Measurements from ENCODE around the gene RPS6KA2. TPM values are rescaled to one million over a fixed set of nuclear protein-coding genes. Genes with fewer than 3 reads are reported as not detected.

RPS6KA2 gene
- total RNA-seq, 2 donors from 2014 or later: 7.8 to 13.6 TPM

GRCh38 chr6:166551754-166552495, 75.1 kb downstream of the RPS6KA2 start:
- DNase-seq: no peak
- H3K4me1 ChIP-seq: no peaks in the 10 kb centered on the region
- H3K4me3 ChIP-seq: no peak overlapping the region
- intact Hi-C loops (cut with DNase I): no loop called here
- no peak for TF ChIP-seq CTCF (IDR thresholded peaks at IDR 0.05)
- H3K36me3 ChIP-seq: no peaks in the 10 kb centered on the region
- H3K9me3 ChIP-seq: no peaks in the 10 kb centered on the region
- H3K27ac ChIP-seq: no peak overlapping the region
- no peak overlapping the region for H3K9ac ChIP-seq (ENCODE audit: low read depth in 2 of 2, low read length in 2 of 2)
- H3K27me3 ChIP-seq: no peaks in the 10 kb centered on the region

DNA sequence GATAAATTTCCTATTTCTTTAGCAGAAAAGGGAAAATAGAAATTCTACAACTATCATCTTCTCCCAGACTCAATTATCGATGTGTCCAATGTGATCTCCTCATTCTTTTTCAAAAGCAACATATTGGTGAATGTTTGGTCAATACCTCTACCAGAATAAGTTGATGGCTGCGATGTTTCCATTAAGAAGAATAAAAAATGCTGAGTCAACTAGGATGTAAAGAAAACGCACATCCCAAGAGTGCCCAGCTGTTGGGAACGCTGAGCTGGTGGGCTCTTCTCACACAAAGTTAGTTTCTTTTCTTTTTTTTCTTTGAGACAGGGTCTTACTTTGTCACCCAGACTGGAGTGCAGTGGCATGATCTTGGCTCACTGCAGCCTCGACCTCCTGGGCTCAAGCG, 80.4 kb downstream of the RPS6KA2 start:
- Histone ChIP-seq H3K27ac (no peak overlapping the region), H3K4me3 (no peak overlapping the region), H3K27me3 (no peaks in the 10 kb centered on the region), H3K4me1 (no peaks in the 10 kb centered on the region), H3K9me3 (no peaks in the 10 kb centered on the region), H3K36me3 (no peaks in the 10 kb centered on the region), H3K9ac (ENCODE audit: low read depth in 2 of 2, low read length in 2 of 2) (no peak overlapping the region)
- DNase-seq: no peak
- TF ChIP-seq CTCF (IDR thresholded peaks at IDR 0.05): no peak
- intact Hi-C loops (cut with DNase I): no loop called here

DNA sequence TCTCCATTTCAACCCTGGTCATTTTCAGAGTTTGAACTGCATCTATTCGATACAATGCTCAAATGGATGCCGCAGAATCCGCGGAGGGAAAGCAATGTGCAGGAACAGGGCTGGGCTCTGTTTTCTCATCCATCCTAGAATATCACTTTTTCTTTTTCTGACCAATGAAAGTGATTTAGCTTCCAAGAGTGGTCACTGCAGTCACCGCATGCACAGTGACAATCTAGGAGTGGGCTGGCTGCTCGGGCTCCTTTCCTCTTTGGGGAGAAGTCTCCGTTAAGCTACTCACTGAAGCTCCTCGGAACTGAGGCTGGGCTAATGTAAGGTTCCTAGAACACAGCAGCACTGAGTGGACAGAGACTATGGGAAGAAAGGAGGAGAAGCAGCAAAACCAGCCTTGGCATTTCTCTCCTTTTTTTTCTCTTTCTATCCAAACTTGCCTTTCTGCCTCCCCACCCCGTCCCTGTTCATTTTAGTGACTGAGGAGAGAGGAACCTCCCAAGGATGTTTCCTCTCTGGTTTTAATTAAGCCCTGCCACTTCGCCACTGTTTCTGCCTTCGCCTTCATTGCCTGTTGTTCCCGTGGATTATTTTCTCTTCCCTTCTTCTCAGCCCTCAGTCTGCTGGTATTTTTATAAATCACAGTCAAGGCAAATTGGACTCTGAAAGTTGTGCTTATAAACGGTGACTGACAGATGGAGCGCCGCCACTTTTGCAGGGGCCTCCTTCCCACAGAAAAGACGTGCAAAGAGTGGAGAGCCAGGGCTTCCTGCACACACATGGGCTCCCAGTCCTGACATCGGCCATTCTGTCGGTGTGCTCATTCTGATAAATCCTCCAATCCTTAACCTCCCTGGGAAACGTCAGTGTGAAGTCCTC, 81.7 kb downstream of the RPS6KA2 start:
- H3K9ac ChIP-seq (ENCODE audit: low read depth in 2 of 2, low read length in 2 of 2): no peak overlapping the region
- intact Hi-C loops (cut with DNase I): no loop called here
- TF ChIP-seq CTCF (IDR thresholded peaks at IDR 0.05): no peak
- no peaks in the 10 kb centered on the region for H3K4me1 ChIP-seq
- no peaks in the 10 kb centered on the region for H3K36me3 ChIP-seq
- no peaks in the 10 kb centered on the region for H3K27me3 ChIP-seq
- H3K27ac ChIP-seq: no peak overlapping the region
- DNase-seq: no peak
- H3K4me3 ChIP-seq: no peak overlapping the region
- H3K9me3 ChIP-seq: no peaks in the 10 kb centered on the region

- no peak for TF ChIP-seq CTCF (IDR thresholded peaks at IDR 0.05)
- Histone ChIP-seq H3K4me3 (no peak overlapping the region), H3K4me1 (no peaks in the 10 kb centered on the region), H3K9ac (ENCODE audit: low read depth in 2 of 2, low read length in 2 of 2) (no peak overlapping the region), H3K27me3 (no peaks in the 10 kb centered on the region), H3K27ac (no peak overlapping the region), H3K9me3 (no peaks in the 10 kb centered on the region), H3K36me3 (no peaks in the 10 kb centered on the region)
- no peak for DNase-seq
- intact Hi-C loops (cut with DNase I): no loop called here
Measured at GRCh38 chr6:166544296-166544605, 82.8 kb downstream of the RPS6KA2 start.

- no peak overlapping the region for H3K27ac ChIP-seq
- H3K4me3 ChIP-seq: no peak overlapping the region
- no peaks in the 10 kb centered on the region for H3K9me3 ChIP-seq
- no peak for TF ChIP-seq CTCF (IDR thresholded peaks at IDR 0.05)
- no peak for DNase-seq
- no peaks in the 10 kb centered on the region for H3K4me1 ChIP-seq
- intact Hi-C loops (cut with DNase I): no loop called here
- H3K9ac ChIP-seq (ENCODE audit: low read depth in 2 of 2, low read length in 2 of 2): no peak overlapping the region
- H3K27me3 ChIP-seq: no peaks in the 10 kb centered on the region
- no peaks in the 10 kb centered on the region for H3K36me3 ChIP-seq
Measured at GRCh38 chr6:166543603-166544295, 83.3 kb downstream of the RPS6KA2 start.

Measured in colonic mucosa (tissue), 4 donors.